ENCODE results near the gene ADORA1. TPM values are rescaled to one million over a fixed set of nuclear protein-coding genes. Genes with fewer than 3 reads are reported as not detected.

ADORA1 gene
- total and polyA plus RNA-seq, 4 donors = 0.33 to 1.1 (median 0.37) TPM

- no peak overlapping the region for H3K4me3 ChIP-seq (ENCODE audit: low read depth in 1 of 3, low read length in 3 of 3)
- H3K27ac ChIP-seq (ENCODE audit: low read depth in 1 of 2, low read length in 2 of 2) = peak overlapping the region; percentile 26 to 57
- H3K36me3 ChIP-seq (ENCODE audit: control insufficient read depth in 4 of 4, insufficient read depth in 3 of 4, low read depth in 1 of 4, low read length in 3 of 4) = no peaks in the 10 kb centered on the region
- no peak for DNase-seq (ENCODE audit: low spot score)
- no peak overlapping the region for H3K9ac ChIP-seq (ENCODE audit: low read depth in 1 of 2, low read length in 2 of 2)
- peak; percentile 26 to 29 for TF ChIP-seq RAD21 (IDR thresholded peaks at IDR 0.05)
- TF ChIP-seq, protein P1, sequence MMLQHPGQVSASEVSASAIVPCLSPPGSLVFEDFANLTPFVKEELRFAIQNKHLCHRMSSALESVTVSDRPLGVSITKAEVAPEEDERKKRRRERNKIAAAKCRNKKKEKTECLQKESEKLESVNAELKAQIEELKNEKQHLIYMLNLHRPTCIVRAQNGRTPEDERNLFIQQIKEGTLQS (IDR thresholded peaks at IDR 0.05) = no peak
- peak in 1 of 2 donors; percentile 69 for TF ChIP-seq GABPA (IDR thresholded peaks at IDR 0.05 in 1 of 2, conservative IDR thresholded peaks at IDR 0.05 in 1 of 2)
- peak; percentile 65 to 76 for TF ChIP-seq HNF4A (conservative IDR thresholded peaks at IDR 0.05)
- TF ChIP-seq, protein P2, sequence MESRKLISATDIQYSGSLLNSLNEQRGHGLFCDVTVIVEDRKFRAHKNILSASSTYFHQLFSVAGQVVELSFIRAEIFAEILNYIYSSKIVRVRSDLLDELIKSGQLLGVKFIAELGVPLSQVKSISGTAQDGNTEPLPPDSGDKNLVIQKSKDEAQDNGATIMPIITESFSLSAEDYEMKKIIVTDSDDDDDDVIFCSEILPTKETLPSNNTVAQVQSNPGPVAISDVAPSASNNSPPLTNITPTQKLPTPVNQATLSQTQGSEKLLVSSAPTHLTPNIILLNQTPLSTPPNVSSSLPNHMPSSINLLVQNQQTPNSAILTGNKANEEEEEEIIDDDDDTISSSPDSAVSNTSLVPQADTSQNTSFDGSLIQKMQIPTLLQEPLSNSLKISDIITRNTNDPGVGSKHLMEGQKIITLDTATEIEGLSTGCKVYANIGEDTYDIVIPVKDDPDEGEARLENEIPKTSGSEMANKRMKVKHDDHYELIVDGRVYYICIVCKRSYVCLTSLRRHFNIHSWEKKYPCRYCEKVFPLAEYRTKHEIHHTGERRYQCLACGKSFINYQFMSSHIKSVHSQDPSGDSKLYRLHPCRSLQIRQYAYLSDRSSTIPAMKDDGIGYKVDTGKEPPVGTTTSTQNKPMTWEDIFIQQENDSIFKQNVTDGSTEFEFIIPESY (IDR thresholded peaks at IDR 0.05) = peak; percentile 66
- TF ChIP-seq YY1 (IDR thresholded peaks at IDR 0.05) = peak; percentile 81
- TF ChIP-seq EGR1 (IDR thresholded peaks at IDR 0.05; ENCODE audit: low read depth in 2 of 2) = peak; percentile 23 to 65
- TF ChIP-seq SP1 (IDR thresholded peaks at IDR 0.05) = peak; percentile 60
- TF ChIP-seq HNF4G (IDR thresholded peaks at IDR 0.05) = peak; percentile 6
- no peak for TF ChIP-seq REST (IDR thresholded peaks at IDR 0.05)
- TF ChIP-seq NR2F2 (IDR thresholded peaks at IDR 0.05) = peak; percentile 38
- peak; percentile 80 for TF ChIP-seq MAX (IDR thresholded peaks at IDR 0.05)
- TF ChIP-seq JUND (IDR thresholded peaks at IDR 0.05) = peak in 1 of 2 donors; percentile 61
- no peak for TF ChIP-seq TAF1 (conservative IDR thresholded peaks at IDR 0.05)
- TF ChIP-seq, protein P3, sequence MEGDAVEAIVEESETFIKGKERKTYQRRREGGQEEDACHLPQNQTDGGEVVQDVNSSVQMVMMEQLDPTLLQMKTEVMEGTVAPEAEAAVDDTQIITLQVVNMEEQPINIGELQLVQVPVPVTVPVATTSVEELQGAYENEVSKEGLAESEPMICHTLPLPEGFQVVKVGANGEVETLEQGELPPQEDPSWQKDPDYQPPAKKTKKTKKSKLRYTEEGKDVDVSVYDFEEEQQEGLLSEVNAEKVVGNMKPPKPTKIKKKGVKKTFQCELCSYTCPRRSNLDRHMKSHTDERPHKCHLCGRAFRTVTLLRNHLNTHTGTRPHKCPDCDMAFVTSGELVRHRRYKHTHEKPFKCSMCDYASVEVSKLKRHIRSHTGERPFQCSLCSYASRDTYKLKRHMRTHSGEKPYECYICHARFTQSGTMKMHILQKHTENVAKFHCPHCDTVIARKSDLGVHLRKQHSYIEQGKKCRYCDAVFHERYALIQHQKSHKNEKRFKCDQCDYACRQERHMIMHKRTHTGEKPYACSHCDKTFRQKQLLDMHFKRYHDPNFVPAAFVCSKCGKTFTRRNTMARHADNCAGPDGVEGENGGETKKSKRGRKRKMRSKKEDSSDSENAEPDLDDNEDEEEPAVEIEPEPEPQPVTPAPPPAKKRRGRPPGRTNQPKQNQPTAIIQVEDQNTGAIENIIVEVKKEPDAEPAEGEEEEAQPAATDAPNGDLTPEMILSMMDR (IDR thresholded peaks at IDR 0.05; ENCODE audit: low read depth, low read length, missing input control) = no peak
- peak; percentile 71 to 83 for TF ChIP-seq RXRA (IDR thresholded peaks at IDR 0.05)
- TF ChIP-seq FOXA2 (IDR thresholded peaks at IDR 0.05) = peak; percentile 45
- TF ChIP-seq FOXA1 (IDR thresholded peaks at IDR 0.05) = peak; percentile 37
- WGBS = 37% methylated on average over 8 of the region's 8 CpGs
- H3K4me1 ChIP-seq (ENCODE audit: control insufficient read depth in 4 of 4, insufficient read depth in 4 of 4, low read length in 3 of 4) = peaks cover 0 to 17% (median 8%) of the 10 kb centered on the region in 4 donors
- H3K27me3 ChIP-seq (ENCODE audit: control insufficient read depth in 4 of 4, insufficient read depth in 4 of 4, low read length in 3 of 4) = no peaks in the 10 kb centered on the region
- H3K9me3 ChIP-seq (ENCODE audit: control insufficient read depth in 4 of 4, low read length in 3 of 4) = no peaks in the 10 kb centered on the region
Measured at GRCh38 chr1:203199816-203200571, 72.5 kb downstream of the ADORA1 start.
